Renal cortical epithelial cell (primary cell): ENCODE measurements around the gene ANXA2. TPM values are rescaled to one million over a fixed set of nuclear protein-coding genes. Genes with fewer than 3 reads are reported as not detected.
"Not testable (repeated sequence)": the region's sequence is repeated elsewhere in the genome, so short reads cannot be mapped to it uniquely, and the experiment has no call there.

ENCODE experiments used
- DNase-seq: peaks from one replicate; pipeline ENCODE4 v3.0.0-alpha.2; 2011; ENCODE audit warnings: low read depth
- total RNA-seq: library from RNA; depleted of rRNA; stranded (reverse); fragments of >200 nt; gene quantifications from 2 replicates; pipeline ENCODE4 v1.2.3, GENCODE V29; 2014

Gene ANXA2
- 3,594 and 6,130 TPM in 2 replicates for total RNA-seq

DNA sequence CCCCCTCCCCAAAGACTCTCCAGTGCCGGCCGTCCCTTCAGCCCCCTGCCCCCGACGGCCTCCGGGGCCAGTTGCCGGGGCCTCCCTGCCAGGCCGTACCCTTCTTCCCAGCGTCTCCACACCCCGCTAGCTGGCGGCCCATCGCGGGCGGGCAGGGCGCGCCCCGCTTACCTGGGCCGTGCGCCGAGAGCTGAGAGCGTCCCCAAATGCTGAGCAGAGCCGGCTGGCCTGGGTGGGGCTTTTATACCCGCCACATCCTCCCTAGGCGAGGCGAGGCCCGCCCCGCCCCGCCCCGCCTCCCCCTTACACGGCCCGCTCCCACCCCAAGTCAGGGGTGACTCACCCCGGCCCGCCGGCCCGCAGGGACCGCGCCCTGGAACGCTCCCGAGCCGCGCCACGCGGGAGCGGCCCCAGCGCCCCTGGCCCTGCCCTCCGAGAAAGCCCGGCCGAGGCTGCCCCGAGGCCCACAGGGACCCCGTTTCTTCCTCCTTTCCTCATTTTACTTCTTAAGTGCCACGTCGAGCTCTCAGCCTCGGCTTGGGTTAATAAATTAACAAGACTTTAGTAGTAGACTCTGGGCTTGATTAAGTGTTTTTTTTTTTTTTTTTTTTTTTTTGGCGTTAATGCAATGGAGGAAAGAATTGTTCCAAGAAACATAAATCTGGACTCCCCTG is at the start of gene ANXA2:
Gene ANXA2, minus strand, starts transcription at position 215 of the 674 bp plus-strand sequence. CDS start 11,911 bp downstream, outside the sequence.
- peak; percentile 64 for DNase-seq

DNA sequence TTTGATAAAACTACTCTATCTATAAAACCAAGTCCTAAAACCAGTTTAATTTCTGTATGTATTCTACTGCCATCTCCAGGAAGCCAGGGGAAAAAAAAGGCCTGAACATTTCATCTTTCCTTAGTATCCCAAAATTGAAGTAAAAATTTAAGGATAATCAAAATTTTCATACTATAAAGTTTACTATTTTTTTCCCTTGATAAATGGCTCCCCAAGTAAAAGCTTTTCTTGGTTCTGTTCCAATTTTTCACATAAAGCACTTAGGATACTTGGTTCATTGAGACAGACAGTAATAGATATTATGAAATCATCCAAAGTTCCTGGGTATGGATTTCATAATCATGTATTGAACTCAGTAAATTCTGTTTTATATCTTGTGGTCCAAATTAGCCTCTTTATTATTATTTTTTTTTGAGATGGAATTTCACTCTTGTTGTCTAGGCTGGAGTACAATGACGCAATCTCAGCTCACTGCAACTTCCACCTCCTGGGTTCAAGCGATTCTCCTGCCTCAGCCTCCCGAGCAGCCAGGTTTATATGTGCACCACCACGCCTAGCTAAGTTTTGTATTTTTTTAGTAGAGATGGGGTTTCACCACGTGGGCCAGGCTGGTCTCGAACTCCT is 46.6 kb upstream of the ANXA2 start:
- DNase-seq = peak; percentile 44

DNA sequence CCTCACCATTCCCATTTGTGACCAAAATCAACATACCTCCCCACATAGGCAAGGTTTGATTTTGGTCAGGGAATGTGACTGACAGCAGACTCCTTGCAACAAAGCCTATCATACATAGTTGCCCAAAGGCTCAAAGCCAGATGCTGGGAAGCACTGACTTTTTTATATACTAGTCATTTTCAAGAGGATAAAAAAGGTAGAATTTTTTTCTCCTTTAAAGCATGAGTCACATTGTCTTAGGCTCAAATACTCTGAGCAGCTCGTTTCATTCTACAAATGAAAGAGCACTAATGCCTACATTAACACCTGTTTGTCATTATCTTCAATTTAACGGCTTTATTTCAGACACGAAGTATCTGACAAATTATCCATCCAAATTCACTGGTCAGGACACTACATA is 45.0 kb upstream of the ANXA2 start:
- peak; percentile 14 for DNase-seq

- no peak for DNase-seq
Observed at GRCh38 chr15:60442031-60442650, 44.4 kb upstream of the ANXA2 start.

DNA sequence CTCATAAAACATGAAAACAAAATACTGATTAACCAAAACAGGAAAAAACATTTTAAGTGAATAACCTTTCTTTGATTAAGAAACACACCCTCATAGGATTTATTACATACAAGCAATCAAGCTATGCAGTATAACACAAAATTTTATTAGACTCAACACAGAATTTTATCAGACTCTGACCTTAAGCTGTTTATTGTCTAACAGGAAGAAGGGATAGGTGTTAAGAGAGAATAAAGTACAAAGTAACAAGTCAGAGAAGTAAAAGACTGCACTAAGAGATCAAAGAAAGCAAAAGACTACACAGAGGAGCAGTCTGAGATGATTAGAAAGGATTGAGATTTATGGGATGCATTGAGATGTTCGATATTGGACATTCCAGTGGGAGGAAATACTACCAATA is 43.5 kb upstream of the ANXA2 start:
- DNase-seq = no peak

DNA sequence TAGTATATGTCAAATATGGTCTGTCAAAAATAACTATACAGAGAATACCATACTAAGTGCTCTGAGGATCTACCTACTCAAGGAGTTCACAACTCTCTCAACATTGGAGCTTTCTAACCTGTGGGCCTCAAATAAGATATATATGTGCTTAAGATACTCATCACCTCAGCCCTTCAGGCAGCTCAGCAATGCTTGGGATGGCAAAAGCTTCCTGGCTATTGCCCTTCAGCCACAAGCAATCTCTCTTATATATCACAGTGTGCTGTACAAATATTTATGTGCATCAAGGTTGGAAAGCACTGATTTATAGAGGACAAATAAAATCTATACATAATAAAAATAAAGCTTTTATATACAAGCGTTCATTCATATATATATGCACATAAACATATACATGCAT is 40.9 kb upstream of the ANXA2 start:
- DNase-seq = no peak

GRCh38 chr15:60428935-60429334 is 31.1 kb upstream of the ANXA2 start:
- no peak for DNase-seq

- peak; percentile 34 for DNase-seq
Observed at GRCh38 chr15:60426870-60427508, 29.2 kb upstream of the ANXA2 start.

DNA sequence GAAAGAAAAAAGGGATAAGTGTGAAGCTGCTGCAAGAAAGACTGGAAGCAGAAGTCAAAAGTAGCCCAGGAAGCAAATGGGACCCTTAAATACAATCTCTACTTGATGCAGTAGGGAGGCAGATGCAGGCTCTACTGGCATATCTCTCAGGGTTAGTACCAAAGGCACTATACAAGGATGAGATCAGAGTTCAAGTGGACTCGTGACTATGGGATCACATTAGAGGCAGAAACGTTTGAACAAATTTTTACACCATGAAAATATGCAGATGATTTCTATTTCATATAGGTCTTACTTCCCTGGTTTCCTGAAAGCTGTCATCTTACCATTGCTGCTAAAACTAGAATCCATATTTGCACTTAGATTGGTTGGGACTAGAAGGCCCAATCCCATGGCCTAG is 27.7 kb upstream of the ANXA2 start:
- DNase-seq = no peak

DNA sequence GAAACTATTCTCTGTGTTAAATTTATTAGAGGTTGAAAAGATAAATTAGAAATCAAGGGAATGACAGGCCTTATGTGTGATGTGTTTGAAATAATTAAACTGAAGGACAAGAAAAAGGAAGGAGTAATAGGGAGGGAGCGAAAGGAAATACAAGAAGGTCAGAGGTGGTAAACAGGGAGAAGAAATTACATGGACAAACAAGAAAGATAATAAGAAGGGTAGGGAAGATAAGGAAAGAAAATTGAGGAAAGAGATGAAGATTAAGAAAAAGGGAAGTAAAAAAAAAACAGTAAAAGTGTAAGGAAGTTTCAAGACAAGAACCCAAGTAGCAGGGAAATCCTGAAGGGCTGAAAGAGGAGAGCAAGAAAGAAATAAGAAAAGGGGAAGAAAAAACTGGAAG is 26.2 kb upstream of the ANXA2 start:
- no peak for DNase-seq

GRCh38 chr15:60423537-60423936 is 25.8 kb upstream of the ANXA2 start:
- DNase-seq = peak; percentile 95

- DNase-seq = peak; percentile 66
Observed at GRCh38 chr15:60421544-60421943, 23.8 kb upstream of the ANXA2 start.

DNA sequence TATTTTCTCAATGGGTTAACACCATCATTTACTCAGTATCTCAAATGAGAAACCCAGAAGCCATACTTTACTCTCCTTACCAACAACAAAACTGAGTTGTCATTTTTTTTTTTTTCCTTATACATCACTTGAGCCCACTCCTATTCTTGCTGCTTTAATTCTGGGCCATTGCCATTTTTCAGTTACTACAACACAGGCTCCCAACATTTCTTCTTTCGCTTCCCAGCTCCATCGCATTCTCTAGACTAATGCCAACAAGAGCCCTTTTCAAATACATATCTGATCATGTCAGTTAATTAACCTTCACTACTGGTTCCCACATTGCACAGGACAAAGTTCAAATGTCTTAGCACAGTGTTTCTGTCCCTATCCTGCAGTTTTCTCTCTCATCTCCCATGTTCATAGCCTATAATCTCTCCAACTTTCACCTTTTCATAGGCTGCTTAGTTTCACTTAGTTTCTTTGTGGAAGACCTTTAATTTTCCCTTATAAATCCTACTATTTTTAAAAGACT is 22.5 kb upstream of the ANXA2 start:
- no peak for DNase-seq

DNA sequence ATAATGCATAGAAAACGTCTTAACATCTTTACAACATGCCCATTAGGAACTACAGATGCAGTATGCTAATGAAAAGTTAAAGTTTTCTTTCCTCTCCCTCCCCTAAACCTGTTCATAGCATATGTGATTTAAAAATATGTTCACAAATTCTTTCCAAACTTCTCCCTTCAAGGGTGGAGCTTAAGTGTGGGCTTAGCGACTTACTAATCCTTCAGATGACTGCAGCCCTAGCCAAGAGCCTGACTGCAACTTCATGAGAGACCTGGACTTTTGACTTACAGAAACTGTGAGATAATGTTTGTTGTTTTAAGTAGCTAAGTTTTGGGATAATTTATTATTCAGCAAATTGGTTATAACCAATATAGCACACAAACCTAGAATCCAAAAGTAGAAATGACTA is 22.0 kb upstream of the ANXA2 start:
- DNase-seq = no peak

DNA sequence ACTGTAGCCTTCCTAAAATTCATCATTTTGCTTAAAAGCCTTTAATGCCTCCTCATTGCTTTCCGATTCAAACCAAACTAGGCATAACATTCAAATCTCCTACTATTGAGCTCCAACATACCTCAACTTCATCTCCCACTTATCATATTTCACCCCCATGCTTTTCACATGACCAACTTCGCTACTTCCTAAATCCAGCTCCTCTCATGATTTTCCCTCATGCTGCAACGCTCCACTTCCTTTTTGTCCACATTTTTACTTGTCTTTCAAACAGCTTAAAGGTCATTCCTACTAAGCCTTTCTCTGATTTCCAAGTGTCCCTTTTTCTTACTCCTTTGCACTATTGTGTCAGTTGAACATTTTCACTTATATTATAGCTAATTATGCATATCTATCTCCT is 20.3 kb upstream of the ANXA2 start:
- DNase-seq = no peak

- no peak for DNase-seq
Observed at GRCh38 chr15:60417112-60417511, 19.3 kb upstream of the ANXA2 start.

DNA sequence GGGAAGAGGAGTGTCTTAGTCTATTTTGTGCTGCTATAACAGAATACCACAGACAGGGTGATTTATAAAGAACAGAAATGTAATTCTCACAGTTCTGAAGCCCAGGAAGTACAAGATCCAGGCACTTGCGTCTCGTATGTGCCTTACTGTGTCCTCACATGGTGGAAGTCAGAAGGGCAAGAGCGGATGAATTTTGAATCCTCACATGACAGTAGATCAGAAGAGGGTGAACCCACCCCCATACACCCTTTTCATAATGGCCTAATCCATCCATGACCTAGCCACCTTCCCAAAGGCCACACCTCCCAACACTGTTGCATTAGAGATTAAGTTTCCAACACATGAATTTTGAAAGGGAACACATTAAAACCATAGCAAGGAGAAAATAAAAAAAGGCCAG is 18.7 kb upstream of the ANXA2 start:
- DNase-seq = no peak

- no peak for DNase-seq
Observed at GRCh38 chr15:60414016-60414682, 16.4 kb upstream of the ANXA2 start.

- no peak for DNase-seq
Observed at GRCh38 chr15:60413231-60413824, 15.5 kb upstream of the ANXA2 start.

DNA sequence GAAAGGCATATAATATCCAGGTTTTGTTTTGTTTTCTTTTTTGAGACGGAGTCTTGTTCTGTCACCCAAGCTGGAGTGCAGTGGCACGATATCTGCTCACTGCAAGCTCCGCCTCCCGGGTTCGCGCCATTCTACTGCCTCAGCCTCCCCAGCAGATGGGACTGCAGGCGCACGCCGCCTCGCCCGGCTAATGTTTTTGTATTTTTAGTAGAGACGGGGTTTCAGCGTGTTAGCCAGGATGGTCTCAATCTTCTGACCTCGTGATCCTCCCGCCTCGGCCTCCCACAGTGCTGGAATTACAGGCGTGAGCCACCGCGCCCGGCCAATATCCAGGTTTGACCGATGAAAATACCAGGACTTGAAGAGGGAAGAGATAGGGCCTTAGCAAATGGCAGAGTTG is 15.0 kb upstream of the ANXA2 start:
- DNase-seq = not testable (repeated sequence)

- no peak for DNase-seq
Observed at GRCh38 chr15:60411774-60412425, 14.1 kb upstream of the ANXA2 start.
